Skeletal muscle cell (primary cell): ENCODE data around the gene FOXD4L1.
"Not testable (repeated sequence)": the region's sequence is repeated elsewhere in the genome, so short reads cannot be mapped to it uniquely, and the experiment has no call there.

Experiments
- DNase-seq: peaks from one replicate; pipeline ENCODE4 v3.0.0-alpha.2; 2010; ENCODE audit warnings: low read depth
- H3K4me3 ChIP-seq: 2 replicates; pipeline ENCODE4 v1.5.1; 2011; ENCODE audit warnings: low read depth, mild to moderate bottlenecking, control low read depth, low read length, moderate library complexity

FOXD4L1 gene

DNA sequence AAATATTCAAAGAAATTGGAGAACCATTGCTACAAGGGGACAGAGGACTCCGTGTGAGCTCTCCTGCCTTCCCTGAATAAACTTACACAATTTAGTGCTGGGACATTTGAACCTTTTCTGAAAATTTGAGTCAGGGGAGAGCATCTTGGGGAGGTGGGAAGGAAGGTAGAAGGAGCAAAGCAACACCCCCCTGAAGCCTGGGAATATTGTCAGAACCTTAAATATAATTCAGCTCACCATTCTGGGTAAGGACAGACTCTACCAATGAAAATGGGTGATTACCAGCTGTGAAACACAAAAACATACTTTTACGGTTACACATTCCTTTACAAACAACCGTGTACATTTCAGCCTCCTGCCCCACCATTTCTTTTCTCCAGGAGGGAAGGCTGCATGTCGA is at the start of gene FOXD4L1:
Gene FOXD4L1, plus strand, starts transcription at position 301 of the 400 bp plus-strand sequence. CDS start 592 bp downstream, outside the sequence.
- H3K4me3 ChIP-seq, DNase-seq: not testable (repeated sequence)

DNA sequence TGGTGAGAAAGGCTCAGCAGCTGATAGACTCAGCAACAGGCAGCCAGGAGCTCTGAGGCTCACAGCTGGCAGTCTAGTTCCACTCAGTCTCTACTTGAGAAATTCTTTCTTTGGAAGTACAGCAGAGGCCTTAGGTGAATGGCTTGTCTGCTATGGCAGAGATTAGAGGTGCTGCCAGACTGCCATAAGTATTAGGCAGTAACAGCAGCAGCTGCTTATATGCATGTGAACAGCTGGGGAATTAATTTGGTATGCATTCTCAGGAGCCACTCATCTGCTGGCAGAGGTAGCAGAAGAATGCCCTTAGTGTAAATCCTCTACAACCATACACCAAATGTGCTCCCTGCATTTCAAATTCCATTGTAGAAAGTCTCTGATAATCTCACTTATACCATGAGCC is 32.7 kb upstream of the FOXD4L1 start:
- peak; percentile 5 for DNase-seq
- not testable (repeated sequence) for H3K4me3 ChIP-seq

DNA sequence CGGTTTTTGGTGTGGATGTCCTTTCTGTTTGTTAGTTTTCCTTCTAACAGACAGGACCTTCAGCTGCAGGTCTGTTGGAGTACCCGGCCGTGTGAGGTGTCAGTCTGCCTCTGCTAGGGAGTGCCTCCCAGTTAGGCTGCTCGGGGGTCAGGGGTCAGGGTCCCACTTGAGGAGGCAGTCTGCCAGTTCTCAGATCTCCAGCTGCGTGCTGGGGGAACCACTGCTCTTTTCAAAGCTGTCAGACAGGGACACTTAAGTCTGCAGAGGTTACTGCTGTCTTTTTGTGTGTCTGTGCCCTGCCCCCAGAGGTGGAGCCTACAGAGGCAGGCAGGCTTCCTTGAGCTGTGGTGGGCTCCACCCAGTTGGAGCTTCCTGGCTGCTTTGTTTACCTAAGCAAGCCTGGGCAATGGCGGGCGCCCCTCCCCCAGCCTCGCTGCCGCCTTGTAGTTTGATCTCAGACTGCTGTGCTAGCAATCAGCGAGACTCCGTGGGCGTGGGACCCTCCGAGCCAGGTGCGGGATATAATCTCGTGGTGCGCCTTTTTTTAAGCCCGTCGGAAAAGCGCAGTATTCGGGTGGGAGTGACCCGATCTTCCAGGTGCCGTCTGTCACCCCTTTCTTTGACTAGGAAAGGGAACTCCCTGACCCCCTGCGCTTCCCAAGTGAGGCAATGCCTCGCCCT is 21.6 kb upstream of the FOXD4L1 start:
- H3K4me3 ChIP-seq, DNase-seq: not testable (repeated sequence)

DNA sequence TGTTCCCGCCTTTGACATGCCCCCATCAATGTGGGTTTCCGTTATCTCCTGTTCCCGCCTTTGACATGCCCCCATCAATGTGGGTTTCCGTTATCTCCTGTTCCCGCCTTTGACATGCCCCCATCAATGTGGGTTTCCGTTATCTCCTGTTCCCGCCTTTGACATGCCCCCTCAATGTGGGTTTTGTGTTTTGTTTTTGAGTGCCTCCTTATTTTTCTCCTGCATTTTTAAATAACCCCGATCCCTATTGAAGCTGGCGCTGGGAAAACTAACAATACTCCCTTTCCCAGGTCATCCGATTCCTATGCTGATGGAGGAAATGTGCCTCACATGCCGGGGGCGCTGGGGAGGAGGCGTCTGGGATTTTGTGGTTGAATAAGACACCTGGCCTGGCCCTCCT is 1.9 kb upstream of the FOXD4L1 start:
- H3K4me3 ChIP-seq, DNase-seq: not testable (repeated sequence)

DNA sequence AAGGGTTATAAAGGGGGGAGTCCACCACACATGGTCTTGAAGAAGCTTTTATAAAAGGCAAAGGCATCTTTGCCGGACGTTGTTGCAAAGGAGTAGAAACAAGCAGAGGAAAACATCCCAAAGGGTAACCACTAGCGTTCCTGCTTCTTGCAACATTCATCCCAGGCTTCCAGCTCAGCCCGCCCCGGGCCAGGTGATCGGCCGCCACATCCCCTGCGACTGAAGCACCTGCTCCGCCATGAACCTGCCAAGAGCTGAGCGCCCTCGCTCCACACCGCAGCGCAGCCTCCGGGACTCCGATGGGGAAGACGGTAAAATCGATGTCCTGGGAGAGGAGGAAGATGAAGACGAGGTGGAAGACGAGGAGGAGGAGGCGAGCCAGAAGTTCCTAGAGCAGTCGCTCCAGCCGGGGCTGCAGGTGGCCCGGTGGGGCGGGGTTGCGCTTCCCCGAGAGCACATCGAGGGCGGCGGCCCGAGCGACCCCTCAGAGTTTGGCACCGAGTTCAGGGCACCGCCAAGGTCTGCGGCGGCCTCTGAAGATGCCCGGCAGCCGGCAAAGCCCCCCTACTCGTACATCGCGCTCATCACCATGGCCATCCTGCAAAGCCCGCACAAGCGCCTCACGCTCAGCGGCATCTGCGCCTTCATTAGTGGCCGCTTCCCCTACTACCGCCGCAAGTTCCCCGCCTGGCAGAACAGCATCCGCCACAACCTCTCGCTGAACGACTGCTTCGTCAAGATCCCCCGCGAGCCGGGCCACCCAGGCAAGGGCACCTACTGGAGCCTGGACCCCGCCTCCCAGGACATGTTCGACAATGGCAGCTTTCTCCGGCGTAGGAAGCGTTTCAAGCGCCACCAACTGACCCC is 787 bp downstream of the FOXD4L1 start:
- not testable (repeated sequence) for DNase-seq

DNA sequence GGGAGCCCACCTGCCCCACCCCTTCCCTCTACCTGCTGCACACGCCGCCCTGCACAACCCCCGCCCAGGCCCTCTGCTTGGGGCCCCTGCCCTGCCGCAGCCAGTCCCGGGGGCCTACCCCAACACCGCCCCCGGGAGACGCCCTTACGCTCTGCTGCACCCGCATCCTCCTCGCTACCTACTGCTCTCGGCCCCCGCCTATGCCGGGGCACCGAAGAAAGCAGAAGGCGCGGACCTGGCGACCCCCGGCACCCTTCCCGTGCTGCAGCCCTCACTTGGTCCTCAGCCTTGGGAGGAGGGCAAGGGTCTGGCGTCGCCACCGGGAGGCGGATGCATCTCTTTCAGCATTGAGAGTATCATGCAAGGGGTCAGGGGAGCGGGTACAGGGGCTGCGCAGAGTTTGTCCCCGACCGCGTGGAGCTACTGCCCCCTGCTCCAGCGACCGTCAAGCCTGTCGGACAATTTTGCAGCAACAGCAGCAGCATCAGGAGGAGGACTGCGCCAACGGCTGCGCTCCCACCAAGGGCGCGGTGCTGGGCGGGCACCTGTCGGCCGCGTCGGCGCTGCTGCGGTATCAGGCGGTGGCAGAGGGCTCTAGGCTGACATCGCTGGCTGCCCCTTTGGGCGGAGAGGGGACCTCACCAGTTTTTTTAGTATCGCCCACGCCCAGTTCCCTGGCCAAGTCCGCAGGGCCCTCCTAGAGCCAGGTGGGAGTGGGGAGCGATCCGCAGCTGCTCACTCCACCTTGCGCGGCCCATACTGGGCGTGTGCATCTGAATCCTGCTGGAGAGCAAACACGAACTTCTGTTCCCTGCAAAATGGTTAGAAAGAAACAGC is 1.6 kb downstream of the FOXD4L1 start:
- not testable (repeated sequence) for DNase-seq, H3K4me3 ChIP-seq

More for the DNA sequence above, 787 bp downstream of the FOXD4L1 start:
- H3K4me3 ChIP-seq, result not testable (repeated sequence)

DNA sequence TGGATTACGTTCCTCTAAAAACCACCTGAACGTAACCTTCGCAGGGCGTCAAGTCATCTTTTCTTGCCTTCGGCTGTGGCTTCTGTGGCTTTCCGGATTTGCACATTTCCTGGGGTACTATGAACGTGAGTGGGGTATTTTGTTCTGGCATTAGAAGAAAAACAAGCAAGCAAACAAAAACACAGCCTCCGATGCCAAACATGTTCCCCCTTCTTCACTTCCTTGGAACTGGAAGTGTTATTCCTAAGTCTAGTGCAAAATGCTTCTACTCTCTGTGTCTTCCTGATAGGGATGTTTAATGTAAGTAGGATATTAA is 2.2 kb downstream of the FOXD4L1 start:
- DNase-seq, H3K4me3 ChIP-seq: not testable (repeated sequence)

DNA sequence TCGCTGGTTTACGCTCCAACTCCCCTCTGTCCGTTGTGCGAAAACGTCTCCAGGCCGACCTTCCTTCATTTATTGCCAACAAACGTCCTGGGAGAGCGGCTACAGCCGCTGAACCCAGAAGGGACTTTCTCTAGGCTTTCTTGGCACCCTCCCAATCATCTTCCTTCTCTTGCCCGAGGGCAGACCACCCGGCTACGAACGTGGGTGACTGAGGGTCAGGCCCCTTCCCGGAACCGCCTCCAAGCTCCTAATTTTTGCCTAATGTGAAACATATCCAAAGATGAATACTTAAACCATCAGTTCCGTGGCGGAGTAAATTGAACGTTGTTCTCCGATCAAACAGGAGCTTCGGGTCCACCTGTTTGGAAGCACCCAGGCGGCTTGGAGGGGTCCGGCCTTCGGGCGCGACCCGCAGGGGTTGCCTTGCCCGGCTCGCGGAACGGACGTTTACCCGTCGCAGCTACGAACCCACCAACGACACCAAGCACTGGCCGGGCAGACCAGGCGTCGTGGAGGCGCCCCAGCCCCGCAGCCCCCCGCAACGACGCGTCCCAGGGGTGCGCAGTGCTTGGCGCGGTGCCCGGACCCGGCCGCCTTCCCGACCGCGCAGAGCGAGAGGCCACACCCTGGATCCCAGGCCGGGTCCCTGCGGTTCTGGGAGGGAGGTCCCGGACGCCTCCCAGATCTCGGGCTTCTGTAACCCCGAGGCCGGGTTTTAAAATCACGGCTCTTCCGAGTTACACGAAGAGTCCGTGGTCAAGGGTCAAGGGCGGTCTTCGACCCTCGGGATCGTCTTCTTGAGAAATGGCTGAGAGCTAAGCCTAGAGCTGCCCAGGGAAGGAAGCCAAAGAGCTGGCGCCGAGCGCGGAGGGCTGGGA is 4.0 kb downstream of the FOXD4L1 start:
- H3K4me3 ChIP-seq, result peak overlapping the region; percentile 42
- DNase-seq, result not testable (repeated sequence)

DNA sequence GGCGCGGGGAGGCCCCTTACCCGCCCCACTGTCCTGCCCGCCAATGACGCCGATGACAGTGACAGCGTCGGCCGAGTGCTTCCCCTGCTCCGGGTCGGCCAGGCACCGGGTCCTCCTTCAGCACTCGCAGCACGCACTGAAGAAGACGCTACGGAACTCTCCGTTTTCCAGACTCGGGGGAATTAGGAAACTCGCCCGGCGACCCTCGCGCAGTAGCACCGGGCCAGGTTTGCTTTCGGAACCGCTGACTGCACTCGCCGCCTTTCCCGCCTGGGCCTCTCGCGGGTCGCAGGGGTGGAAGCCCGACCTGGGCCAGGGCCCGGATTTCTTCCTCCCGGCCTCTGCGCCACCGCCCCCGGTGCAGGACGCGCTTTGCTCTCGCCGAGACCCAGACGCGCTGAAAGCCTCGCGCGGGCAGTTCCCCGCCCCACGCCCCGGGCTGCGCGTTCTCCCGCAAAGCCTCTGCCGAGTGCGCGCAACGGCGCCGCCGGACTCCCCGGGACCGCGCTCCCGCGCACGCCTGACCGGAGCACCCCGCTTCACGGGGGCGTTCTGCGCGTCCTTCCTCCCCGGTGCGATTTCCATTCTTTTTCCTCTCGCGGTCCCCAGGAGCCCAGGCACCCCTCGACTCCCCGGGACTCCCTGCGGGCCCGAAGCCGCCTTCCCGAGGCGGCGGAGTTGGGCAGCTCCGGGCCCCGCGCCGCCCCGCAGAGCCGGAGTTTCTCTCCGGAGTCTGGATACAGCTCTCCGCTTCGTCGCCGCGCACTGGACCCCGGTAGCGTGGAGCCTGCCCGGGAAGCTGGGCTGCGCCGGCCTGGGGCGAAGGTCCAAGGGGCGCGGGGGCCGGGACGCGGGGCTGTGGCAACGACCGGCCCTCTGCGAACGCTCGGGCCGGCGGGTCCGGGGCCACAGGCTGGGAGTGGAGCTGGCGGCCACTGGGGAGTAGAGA is 4.9 kb downstream of the FOXD4L1 start:
- DNase-seq, result not testable (repeated sequence)
- H3K4me3 ChIP-seq, result peak overlapping the region; percentile 42

DNA sequence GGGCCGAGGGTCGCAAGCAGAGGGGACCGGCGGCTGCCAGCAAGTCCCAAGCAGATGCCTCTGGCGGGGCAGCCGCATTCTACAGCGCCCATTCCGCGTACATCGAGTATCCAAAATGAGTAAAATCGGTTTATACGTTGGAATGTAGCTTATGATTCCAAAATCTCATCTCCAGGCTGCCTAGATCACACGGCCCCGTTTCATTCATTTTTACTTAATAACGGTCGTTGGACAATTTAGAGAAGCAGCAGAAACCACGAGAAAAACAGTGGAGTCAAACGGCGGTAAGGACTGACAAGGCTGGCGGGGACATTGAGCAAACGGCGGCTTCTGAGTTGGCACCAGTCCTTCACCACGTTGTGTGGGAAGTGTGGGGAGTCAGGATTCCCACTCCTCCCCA is 5.6 kb downstream of the FOXD4L1 start:
- not testable (repeated sequence) for H3K4me3 ChIP-seq, DNase-seq

DNA sequence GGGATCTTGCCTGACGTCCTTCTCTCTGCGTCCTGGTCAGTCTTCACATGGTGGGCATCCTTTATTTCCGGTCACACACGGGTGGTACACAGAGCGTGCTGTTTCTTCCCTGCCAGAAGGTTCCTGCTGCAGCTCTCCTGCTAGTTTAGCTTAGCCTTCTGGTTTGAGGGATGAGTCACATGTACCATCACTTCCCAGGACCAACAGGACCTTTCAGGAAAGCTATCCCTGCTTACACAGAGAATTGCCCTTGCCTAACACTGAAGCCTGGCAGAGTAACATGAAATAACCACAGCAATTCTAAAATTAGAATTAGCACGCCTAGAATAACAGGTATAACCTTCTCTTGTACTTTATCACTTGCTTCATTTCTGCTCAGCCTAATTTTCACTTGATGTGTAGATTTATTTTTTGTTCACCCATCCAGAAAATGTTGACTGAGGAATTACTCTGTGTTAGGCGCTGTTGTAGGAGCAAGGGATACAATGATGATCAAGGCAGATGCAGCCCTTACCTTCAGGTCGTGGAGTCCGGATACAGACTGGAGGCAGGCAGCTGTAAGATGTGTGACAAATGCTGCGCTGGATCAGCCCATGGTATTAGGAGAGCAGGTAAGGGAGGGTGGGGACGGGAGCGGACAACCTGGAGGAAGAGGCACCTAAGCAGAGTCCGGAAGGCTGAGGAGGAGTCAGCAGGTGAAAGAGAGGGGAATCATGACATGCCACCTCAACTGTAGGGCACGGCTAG is 9.1 kb downstream of the FOXD4L1 start:
- H3K4me3 ChIP-seq, DNase-seq: not testable (repeated sequence)

DNA sequence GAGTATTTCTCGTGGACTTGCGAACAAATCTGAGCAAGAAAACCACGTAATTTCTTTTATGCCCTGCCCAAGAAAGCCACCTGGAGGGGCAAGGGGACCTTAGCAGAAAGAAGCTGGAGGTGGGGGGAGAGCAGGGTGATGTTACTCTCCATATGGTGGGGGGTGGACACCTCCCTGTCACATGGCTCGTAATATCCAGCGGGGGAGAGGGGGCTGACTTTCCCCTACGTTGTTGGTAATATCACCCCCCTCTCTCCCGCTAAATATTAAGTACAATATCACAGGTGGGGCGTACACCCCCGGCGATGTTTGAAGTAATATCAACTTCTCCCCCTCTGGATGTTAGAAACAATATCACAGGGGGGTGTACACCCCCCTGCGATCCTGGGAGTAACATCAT is 9.7 kb downstream of the FOXD4L1 start:
- H3K4me3 ChIP-seq, DNase-seq: not testable (repeated sequence)

DNA sequence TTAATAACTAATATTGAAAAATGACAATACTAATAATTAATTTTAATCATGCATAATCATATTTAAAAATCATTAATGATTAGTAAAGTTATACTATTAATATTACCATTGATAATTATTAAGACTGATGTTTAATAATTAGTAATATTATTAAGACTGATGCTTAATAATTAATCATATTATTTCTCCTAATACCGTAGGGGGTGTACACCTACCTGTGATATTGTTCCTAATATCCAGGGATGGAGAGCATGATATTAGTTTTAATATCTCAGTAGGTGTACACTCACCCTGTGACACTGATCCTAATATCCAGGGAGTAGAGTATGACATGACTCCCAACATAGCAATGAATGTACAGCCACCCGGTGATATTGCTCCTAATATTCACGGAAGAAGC is 12.4 kb downstream of the FOXD4L1 start:
- not testable (repeated sequence) for H3K4me3 ChIP-seq, DNase-seq

DNA sequence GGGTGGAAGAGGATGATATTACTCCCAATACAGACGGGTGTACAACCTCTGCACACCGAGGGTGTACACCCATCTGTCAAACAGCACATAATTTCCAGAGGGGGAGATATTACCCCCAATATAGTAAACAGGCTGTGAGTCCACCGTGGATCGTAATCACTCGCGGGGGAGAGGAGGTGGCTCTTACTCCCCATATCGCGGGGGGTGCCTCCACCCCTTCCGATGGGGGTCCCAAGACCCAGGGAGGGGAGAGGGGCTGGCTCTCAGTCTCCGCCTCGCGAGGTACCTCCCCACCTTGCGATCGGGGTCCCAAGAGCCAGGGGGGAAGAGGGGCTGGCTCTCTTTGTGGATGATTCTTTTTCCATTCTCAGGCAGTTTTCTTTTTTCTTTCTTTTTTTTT is 13.4 kb downstream of the FOXD4L1 start:
- not testable (repeated sequence) for H3K4me3 ChIP-seq, DNase-seq

DNA sequence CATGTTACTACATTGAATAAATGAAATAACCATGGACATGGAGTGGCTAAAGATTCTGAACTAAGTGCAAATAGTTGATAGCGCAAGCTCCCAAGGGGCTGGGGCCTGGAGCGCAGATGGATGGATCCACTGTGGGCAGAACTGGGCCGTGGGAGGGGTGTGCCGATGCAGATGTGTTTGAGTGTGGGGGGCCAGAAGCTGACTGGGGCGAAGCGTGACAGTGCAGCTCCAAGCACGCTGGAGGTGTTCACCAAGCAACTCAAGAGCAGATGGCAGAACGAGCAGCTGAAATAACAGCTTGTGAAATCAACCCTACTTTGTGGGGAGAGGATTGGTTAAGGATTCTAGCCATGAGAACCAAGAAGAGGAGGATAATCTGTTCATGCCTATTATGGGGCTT is 17.0 kb downstream of the FOXD4L1 start:
- not testable (repeated sequence) for DNase-seq, H3K4me3 ChIP-seq

DNA sequence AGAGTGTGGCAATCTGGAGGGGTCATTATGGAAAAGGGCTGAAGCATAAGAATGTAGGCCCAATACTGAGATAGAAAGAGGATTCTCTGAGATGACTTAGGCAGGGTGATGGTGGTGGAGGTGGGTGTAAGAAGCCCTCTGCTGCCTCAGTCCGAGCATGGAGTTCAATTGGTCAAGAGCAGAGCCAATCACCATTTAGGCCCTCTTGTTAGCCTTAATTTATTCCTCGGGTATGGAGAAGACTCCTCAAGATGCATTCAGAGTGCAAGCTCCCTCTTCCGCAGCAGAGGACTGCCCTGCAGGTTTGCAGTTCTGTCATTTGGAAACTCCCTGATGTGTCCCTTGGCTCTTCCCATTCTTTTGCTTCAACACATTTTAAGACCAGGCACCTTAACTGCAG is 17.5 kb downstream of the FOXD4L1 start:
- not testable (repeated sequence) for DNase-seq

DNA sequence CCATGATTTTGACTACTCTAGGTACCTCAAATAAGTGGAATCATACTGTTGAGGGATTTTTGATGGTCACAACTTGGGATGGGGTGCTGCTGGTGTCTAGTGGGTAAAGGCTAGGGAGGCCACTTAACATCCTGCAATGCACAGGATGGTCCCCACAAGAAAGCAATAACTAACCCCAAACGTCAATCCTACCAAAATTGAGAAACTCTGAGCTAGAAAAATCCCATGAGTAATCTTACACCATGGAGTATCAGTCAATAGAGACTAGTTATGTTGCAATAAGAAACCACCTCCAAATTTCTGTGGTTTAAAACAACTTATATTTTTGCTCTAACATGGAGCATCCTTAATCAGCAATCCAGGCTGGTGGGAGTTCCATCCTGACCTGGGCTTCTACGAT is 18.6 kb downstream of the FOXD4L1 start:
- not testable (repeated sequence) for DNase-seq, H3K4me3 ChIP-seq

More for the DNA sequence above, 17.5 kb downstream of the FOXD4L1 start:
- H3K4me3 ChIP-seq, result not testable (repeated sequence)
